BE2C (cell line): ENCODE results near the gene TRMT112. TPM values are rescaled to one million over a fixed set of nuclear protein-coding genes. Genes with fewer than 3 reads are reported as not detected.

Experiments
- DNase-seq: peaks from one replicate; pipeline ENCODE4 v3.0.0-alpha.2; 2020
- H3K27me3 ChIP-seq: fragments of 250-450 bp; sonication (Bioruptor Pico); 2 replicates; pipeline ENCODE4 v1.5.1; 2020; ENCODE audit warnings: mild to moderate bottlenecking
- H3K36me3 ChIP-seq: fragments of 250-450 bp; sonication (Bioruptor Pico); 2 replicates; pipeline ENCODE4 v1.5.1; 2020; ENCODE audit warnings: mild to moderate bottlenecking
- H3K4me1 ChIP-seq: fragments of 250-450 bp; sonication (Bioruptor Pico); 2 replicates; pipeline ENCODE4 v1.5.1; 2020
- H3K4me3 ChIP-seq: 2 replicates; pipeline ENCODE4 v1.5.1; 2011; ENCODE audit warnings: low read depth, low read length
- H3K9me3 ChIP-seq: fragments of 250-450 bp; sonication (Bioruptor Pico); 2 replicates; pipeline ENCODE4 v1.5.1; 2020
- CTCF ChIP-seq: IDR thresholded peaks from 2 replicates; pipeline ENCODE4 v1.5.1; 2012; ENCODE audit warnings: mild to moderate bottlenecking, low read depth, low read length
- polyA plus RNA-seq: library from polyadenylated mRNA; unstranded; fragments of >200 nt; gene quantifications from one replicate; pipeline ENCODE4 v1.2.1, GENCODE V29; 2012; ENCODE audit warnings: low read depth, missing spikeins; ENCODE audit not compliant: insufficient read length, insufficient read depth

Gene TRMT112
- 825 TPM for polyA plus RNA-seq

GRCh38 chr11:64317325-64317960 is at the start of gene TRMT112:
TSS of gene TRMT112 (minus strand) at chr11:64317559. CDS start at chr11:64317526, 33 bp downstream.
- peak; percentile 85 for DNase-seq
- Histone ChIP-seq H3K4me1 (no peaks in the 10 kb centered on the region), H3K9me3 (no peaks in the 10 kb centered on the region), H3K36me3 (0 out of 2 replicates have a peak, but pooled peaks cover 6% of the 10 kb centered on the region), H3K4me3 (peak within 1 kb of the TSS; percentile 78), H3K27me3 (no peaks in the 10 kb centered on the region)
- TF ChIP-seq CTCF = no peak

- DNase-seq = no peak
- Histone ChIP-seq H3K9me3 (no peaks in the 10 kb centered on the region), H3K27me3 (no peaks in the 10 kb centered on the region), H3K4me3 (no peak overlapping the region), H3K4me1 (peaks cover under 1% of the 10 kb centered on the region; the same call in 1 of the 2 replicates), H3K36me3 (peaks cover 3% of the 10 kb centered on the region; the same call in 1 of the 2 replicates)
- TF ChIP-seq CTCF = no peak
These were observed 49.4 kb upstream of the TRMT112 start for GRCh38 chr11:64366751-64367150.

- no peak for TF ChIP-seq CTCF
- peaks cover 3% of the 10 kb centered on the region; the same call in 1 of the 2 replicates for H3K36me3 ChIP-seq
- no peak for DNase-seq
- H3K27me3 ChIP-seq = no peaks in the 10 kb centered on the region
- no peaks in the 10 kb centered on the region for H3K9me3 ChIP-seq
- H3K4me3 ChIP-seq = no peak overlapping the region
- no peaks in the 10 kb centered on the region for H3K4me1 ChIP-seq
These were observed 47.6 kb upstream of the TRMT112 start for GRCh38 chr11:64364911-64365310.

GRCh38 chr11:64364435-64364834 is 47.1 kb upstream of the TRMT112 start:
- no peak for DNase-seq
- Histone ChIP-seq H3K36me3 (peaks cover 3% of the 10 kb centered on the region; the same call in 1 of the 2 replicates), H3K4me3 (no peak overlapping the region), H3K27me3 (no peaks in the 10 kb centered on the region), H3K4me1 (no peaks in the 10 kb centered on the region), H3K9me3 (no peaks in the 10 kb centered on the region)
- no peak for TF ChIP-seq CTCF

GRCh38 chr11:64362339-64362738 is 45.0 kb upstream of the TRMT112 start:
- no peak for DNase-seq
- peaks cover 3% of the 10 kb centered on the region; the same call in 1 of the 2 replicates for H3K36me3 ChIP-seq
- no peak for TF ChIP-seq CTCF
- H3K27me3 ChIP-seq = no peaks in the 10 kb centered on the region
- H3K9me3 ChIP-seq = no peaks in the 10 kb centered on the region
- H3K4me3 ChIP-seq = no peak overlapping the region
- peaks cover 4% of the 10 kb centered on the region; the same call in 1 of the 2 replicates for H3K4me1 ChIP-seq

GRCh38 chr11:64361659-64362058 is 44.3 kb upstream of the TRMT112 start:
- DNase-seq = no peak
- Histone ChIP-seq H3K4me1 (peaks cover 4% of the 10 kb centered on the region; the same call in 1 of the 2 replicates), H3K4me3 (no peak overlapping the region), H3K27me3 (no peaks in the 10 kb centered on the region), H3K9me3 (no peaks in the 10 kb centered on the region), H3K36me3 (peaks cover 3% of the 10 kb centered on the region; the same call in 1 of the 2 replicates)
- TF ChIP-seq CTCF = no peak
